Measurements from ENCODE around the gene SRGAP2C.
"Not testable (repeated sequence)": the region's sequence is repeated elsewhere in the genome, so short reads cannot be mapped to it uniquely, and the experiment has no call there.

Gene SRGAP2C

DNA sequence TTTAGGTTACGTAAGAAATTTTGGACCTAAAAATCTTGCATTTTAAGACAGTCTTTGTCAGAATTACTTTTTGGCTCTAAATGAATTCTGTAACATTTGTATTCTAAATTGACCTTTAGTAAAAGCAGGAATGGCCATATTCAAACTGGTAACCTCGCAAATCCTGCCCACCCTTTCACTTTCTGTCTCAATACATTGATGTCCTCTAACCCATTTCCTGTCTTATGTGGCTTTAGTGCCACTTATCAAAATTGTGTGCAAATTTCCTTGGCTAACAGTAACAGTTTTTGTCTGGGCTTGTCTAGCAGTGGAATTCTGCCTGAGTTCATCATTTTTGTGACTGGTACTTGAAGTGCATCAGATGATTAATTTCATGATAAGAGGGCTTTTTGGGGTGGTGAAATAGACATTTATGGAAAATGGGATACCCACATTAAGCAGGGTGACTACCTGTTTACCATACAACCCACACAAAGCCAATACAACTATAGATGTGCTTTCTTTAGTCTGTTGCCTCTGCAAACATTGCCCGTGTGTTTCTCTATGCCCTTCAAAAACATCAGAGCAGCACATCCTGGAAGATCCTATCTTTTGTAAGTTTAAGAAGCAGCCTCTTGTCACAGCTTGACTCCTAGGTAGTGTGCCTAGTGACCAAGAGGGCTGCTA is 205.3 kb downstream of the SRGAP2C start:
- DNase-seq = not testable (repeated sequence)

DNA sequence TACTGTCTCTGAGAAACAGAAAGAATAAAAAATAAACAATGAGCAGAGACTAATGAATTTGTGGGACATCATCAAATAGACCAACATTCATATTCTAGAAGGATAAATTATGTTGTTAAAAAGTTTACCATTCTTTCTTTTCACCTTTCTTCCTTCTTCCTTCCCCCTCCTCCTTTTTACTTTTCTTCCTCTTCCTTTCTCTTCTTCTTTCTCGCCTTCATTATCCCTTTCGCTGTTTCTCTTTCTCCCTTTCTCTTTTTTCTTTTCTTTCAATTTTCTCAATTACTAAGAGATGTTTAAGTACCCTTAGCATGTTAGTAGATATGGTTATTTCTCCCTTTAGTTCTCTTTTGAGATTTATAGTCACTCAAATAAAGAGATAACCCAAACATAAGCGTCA is 207.4 kb downstream of the SRGAP2C start:
- DNase-seq = not testable (repeated sequence)

DNA sequence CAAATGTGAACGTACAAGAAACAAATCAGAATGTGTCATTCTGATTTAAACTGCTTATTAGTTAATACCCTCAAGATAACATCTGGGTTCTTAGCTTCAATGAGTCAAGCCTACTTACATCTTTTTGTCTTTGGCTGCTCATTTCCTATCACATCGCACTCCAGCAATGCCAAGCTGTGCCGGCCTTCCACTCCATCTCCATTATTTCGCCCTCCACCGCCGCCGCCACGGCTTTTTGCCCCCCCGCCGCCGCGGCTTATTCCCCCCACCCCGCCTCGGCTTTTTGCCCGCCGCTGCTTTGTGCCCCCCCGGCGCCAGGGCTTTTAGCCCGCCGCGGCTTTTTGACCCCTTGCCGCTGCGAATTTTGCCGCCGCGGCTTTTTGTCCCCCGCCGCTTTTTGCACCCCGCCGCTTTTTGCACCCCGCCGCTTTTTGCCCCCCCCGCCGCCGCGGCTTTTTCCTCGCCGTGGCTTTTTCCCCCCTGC is 211.0 kb downstream of the SRGAP2C start:
- DNase-seq = not testable (repeated sequence)

DNA sequence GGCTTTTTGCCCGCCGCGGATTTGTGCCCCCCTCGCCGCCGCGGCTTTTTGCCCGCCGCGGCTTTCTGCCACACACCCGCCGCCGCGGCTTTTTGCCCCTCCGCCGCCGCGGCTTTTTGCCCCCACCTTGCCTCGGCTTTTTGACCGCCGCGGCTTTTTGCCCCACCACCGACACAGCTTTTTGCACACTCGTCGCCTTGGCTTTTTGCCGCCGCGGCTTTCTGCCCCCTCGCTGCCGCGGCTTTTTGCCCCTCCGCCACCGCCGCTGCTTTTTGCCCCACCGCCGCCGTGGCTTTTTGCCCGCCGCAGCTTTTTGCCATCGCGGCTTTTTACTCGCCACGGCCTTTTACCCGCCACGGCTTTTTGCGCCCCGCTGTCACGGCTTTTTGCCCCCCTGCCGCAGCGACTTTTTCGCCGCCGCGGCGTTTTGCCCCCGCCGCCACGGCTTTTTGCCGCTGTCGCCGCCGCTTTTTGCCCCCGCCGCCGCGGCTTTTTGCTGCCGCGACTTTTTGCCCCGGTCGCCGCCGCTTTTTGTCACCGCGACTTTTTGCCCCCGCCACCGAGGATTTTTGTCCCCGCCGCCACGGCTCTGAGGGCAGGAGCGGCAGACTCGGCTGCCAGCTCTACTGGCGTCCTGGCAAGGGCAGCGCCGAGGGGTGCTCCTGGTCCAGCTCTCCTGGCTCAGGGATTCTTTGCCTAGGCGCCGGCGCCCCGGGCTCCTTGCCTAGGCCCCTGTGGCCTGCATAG is 211.7 kb downstream of the SRGAP2C start:
- not testable (repeated sequence) for DNase-seq

DNA sequence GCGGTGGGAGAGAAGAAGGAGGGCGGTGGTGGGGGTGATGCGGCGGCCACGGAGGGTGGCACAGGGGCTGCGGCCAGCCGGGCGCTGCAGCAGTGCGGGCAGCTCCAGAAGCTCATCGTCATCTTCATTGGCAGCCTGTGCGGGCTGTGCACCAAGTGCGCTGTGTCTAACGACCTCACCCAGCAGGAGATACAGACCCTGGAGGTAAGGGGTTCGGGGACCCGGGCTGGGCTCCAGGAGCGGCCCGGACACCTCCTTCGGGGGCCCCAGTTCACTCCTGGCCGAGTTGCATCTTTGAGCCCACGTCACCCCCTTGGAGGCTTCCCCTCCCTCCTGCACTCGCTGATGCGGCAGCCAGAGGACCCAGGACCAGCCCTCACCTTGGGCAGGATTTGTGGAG is 212.3 kb downstream of the SRGAP2C start:
- not testable (repeated sequence) for DNase-seq

DNA sequence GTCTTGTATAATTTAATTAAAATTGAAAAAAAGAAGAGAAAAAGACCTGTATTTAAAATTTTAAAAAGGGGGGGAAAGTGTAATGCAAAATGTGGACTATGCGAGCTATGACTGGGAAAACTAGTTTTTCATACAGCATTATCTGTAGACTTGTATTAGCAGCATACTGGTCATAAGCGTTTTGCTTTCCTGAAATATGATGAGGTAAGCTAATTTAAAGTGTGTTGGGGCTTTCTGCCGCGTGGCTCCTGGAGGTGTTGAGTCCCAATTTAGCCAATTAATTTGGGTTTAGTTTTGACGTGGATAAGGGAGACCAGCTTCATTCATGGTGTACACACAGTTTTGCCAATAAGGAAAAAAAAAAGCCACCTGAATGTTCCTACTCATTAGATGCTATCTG is 214.4 kb downstream of the SRGAP2C start:
- DNase-seq = not testable (repeated sequence)

DNA sequence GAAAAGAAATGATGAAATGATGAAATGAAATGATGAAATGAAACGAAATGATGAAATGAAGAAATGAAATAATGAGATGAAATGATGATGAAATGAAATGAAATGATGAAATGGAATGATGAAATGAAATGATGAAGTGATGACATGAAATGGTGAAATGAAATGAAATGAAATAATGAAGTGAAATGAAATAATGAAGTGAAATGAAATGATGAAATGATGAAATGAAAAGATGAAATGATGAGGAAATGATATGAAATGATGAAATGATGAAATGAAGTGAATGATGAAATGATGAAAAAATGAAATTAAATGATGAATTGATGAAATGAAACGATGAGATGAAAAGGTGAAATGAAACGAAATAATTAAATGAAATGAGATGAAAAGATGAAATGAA is 215.3 kb downstream of the SRGAP2C start:
- DNase-seq = not testable (repeated sequence)

DNA sequence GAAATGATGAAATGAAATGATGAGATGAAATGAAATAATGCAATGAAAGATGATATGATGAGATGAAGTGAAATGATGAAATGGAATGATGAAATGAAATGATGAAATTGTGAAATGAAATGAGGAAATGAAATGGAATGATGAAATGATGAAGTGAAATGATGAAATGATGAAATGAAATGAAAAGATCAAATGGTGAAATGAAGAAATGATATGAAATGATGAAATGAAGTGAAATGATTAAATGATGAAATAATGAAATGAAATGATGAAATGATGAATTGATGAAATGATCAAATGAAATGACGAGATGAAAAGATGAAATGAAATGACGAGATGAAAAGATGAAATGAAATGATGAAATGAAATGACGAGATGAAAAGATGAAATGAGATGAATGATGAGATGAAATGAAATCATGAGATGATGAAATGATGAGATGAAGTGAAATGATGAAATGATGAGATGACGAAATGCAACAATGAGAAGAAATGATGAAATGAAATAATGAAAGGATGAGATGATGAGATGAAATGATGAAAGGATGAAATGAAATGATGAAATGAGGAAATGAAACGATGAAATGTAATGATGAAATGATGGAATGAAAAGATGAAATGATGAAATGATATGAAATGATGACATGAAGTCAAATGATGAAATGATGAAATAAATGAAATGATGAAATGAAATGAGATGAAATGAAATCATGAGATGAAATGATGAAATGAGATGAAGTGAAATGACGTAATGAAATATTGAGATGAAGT is 216.0 kb downstream of the SRGAP2C start:
- not testable (repeated sequence) for DNase-seq

DNA sequence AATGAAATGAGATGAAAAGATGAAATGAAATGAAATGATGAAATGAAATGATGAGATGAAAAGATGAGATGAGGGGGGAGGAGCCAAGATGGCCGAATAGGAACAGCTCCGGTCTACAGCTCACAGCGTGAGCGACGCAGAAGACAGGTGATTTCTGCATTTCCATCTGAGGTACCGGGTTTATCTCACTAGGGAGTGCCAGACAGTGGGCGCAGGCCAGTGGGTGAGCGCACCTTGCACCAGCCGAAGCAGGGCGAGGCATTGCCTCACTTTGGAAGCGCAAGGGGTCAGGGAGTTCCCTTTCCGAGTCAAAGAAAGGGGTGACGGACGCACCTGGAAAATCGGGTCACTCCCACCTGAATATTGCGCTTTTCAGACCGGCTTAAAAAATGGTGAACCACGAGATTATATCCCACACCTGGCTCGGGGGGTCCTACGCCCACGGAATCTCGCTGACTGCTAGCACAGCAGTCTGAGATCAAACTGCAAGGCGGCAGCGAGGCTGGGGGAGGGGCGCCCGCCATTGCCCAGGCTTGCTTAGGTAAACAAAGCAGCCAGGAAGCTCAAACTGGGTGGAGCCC is 216.7 kb downstream of the SRGAP2C start:
- not testable (repeated sequence) for DNase-seq

DNA sequence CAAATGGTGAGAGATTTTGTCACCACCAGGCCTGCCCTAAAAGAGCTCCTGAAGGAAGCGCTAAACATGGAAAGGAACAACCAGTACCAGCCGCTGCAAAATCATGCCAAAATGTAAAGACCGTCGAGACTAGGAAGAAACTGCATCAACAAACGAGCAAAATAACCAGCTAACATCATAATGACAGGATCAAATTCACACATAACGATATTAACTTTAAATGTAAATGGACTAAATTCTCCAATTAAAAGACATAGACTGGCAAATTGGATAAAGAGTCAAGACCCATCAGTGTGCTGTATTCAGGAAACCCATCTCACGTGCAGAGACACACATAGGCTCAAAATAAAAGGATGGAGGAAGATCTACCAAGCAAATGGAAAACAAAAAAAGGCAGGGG is 218.5 kb downstream of the SRGAP2C start:
- DNase-seq = not testable (repeated sequence)

DNA sequence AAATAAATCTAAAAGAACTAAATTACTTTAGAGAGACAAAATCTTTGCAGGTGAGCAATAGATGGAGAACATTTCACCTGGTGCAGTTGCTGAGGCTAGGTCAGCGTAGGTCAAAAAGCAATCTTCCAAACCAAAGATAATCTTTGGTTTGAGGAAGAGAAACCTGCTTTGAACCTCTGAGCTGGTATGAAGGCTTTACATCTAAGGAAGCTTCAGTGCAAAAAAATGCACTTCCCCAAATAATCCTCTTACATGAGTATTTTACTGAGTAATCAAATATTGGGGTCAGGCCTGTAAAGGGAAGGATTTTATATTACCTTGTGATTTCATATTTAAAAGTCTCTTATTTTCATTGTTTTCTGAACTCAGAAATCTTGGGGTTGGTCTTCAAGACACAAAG is 223.6 kb downstream of the SRGAP2C start:
- DNase-seq = no peak

DNA sequence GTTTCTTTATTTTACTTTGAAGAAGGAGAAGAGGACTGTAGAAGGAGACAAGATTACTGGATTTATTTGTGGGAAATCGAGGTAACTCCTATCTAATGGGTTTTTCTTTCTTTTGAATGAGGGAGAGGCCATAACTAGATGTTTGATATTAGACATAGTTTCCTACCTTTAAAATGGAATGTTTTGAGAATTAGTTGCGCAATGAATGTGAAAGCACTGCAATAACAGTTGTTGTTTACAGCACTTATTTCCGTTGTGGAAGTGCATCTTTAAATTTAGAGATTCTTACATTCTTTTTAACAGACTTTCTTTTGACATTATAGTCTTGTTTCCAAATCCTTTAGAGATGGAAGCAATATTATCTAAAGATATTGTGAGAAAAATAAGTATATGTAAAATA is 229.0 kb downstream of the SRGAP2C start:
- DNase-seq = no peak

DNA sequence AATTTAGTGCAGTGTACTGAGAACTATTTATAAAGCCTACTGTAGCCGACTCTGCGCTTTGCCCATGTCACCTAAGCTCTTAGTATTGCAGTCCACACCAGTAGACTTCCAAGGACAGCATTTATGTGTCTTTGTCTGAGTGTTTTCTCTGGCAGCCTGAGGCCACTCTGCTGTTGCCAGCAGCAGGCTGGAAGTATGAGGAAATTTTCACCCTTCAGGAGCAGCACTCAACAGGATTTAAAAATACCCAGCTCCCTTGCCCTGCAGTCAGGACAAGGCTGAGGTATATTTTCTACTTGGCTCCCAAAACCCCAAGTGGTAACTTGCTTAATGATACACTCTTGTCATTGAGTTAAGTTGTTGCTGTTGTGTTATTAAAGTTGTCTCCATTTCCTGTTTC is 230.1 kb downstream of the SRGAP2C start:
- DNase-seq = no peak

DNA sequence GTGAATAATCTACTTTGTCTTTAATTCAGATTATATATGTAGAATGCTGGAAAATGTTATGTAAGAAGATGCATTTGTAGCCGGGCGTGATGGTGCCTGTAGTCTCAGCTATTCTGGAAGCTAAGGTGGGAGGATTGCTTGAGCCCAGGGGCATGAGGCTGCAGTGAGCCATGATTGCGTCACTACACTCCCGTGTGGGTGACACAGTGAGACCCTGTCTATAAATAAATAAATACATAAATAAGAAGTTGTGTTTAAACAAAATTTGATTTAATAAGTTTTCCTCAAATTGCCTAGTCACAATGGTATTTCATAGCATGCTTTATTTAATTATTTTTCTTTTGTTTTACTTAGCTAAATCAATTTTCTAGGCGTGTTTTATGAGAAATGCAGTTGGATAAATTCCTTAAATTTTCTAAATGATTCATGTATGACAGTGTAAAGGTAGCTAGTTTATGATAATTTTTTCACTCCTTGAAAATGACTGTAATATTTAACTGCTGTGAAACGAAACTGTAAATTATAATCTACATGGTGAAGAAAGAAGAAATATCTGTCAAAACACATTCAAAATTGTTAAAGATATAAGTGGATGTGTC is 232.6 kb downstream of the SRGAP2C start:
- no peak for DNase-seq

DNA sequence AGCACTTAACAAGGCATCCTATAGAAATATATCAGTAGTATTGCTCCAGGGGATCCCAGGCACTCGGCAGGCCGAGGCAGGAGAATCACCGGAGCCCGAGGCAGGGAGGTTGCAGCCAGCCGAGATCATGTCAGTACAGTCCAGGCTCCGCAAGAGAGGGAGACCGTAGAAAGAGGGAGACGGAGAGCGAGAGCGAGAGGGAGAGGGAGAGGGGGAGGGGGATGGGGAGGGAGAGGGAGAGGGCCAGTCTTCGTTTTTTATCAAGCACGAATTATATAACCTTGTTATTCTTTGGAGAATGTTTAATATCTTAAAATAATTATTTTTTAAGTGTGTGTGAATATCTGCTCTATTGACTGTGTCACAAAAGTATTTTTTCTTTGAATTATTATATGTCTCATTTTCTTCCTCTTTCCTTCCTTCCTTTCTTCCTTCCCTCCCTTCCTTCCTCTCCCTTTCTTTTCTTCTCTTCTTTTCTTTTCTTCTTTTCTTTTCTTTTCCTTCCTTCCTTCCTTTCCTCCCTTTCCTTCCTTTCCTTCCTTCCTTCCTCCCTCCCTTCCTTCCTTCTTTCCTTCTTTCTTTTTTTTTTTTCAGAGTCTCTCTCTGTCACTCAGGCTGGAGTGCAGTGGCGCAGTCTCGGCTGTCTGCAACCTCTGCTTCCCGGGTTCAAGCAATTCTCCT is 233.7 kb downstream of the SRGAP2C start:
- DNase-seq = no peak

DNA sequence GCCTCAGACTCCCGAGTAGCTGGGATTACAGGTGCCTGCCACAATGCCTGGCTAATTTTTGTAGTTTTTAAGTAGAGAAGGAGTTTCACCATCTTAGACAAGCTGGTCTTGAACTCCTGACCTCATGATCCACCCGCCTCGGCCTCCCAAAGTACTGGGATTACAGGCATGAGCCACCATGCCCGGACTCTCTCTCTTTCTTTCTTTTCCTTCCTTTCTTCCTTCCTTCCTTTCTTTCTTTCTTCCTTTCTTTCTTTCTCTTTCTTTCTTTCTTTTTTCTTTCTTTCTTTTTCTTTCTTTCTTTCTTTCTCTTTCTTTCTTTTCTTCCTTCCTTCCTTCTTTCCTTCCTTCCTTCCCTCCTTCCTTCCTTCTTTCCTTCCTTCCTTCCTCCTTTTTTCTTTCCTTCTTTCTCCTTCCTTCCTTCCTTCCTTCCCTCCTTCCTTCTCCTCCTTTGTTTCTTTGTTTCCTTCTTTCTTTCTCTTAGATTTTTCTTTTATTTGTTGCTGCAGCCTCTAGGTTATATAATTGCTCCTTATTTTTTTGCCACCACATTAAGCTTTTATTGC is 234.4 kb downstream of the SRGAP2C start:
- not testable (repeated sequence) for DNase-seq

DNA sequence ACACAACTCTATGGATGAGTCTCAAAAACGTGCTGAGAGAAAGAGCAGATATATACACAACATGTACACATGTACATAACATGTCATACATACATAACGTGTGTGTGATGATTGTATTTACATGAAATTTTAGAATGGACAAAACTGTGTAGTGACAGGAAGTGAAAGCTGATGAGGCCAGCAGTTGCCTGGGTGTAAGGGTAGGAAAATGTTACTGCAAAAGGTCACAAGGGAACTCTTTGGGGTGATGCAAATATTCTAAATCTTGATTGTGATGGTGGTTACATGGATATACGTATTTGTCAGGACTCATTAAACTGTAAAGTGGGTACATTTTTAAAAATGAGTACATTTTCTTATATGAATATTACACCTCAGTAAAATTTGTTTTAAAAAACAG is 236.7 kb downstream of the SRGAP2C start:
- DNase-seq = not testable (repeated sequence)

DNA sequence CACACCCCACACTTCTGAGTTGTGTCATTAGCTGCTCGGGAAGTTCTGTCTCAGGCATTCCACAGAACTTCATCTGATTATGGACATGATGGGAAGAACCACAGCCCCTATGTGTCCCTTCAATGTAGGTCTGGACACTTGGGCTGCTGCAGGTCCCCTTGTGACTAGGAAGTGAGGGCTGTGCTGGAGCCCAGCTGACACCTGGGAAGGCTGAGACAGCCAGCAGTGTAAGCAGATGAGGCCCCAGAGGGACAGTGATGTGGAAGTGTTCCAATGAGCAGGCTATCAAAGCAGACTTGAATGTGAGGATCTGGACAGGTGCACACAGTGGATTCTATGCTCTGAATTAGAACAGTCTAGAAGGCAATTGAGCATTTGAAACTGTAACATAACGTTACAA is 239.2 kb downstream of the SRGAP2C start:
- DNase-seq = not testable (repeated sequence)

DNA sequence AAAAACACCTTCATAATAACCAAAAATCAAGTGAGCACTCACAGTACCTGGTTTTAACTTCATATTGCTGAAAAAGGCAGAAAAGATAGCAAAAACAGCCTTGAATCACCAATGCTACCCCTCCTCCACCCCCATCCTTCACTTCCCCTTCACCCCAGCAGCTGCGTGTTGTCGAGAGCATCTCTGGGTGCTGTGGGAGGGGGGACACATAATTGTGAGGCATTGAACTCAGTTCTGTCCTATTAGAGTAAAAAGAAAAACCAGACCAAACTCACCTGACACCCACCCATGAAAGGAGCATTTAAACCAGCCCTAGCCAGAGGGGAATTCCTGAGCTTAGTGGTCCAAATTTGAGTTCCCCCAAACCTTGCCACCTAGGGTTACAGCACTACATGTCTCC is 248.7 kb downstream of the SRGAP2C start:
- DNase-seq = not testable (repeated sequence)

DNA sequence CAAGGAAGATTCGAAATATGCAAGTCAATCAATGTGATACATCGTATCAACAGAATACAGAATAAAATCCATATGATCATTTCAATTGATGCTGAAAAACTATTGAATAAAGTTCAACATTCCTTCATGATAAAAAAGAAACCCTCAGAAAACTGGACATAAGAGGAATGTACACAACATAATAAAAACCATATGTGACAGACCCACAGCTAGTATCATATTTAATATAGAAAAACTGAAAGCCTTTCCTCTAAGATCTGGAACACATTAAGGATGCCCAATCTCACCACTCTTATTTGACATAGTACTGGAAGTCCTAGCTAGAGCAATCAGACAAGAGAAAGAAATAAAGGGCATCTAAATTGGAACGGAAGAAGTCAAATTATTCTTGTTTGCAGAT is 254.1 kb downstream of the SRGAP2C start:
- not testable (repeated sequence) for DNase-seq

DNA sequence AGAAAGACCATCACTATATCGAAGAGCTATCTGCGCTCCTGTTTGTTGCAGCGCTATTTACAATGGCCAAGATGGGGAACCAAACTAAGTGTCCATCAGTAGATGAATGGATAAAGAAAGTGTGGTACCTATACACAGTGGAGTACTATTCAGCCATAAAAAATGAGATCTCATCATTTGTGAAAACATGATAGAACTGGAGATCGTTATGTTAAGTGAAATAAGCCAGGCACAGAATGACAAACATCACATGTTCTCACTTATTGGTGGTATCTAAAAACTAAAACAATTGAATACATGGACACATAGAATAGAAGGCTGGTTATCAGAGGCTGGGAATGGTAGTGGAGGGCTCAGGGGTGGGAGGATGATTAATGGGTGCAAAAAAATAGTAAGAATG is 256.2 kb downstream of the SRGAP2C start:
- DNase-seq = no peak

Data from activated CD4-positive, CD25-positive, alpha-beta regulatory T cell (primary cell).